ENCODE measurements around the gene MSLN.

MSLN gene

DNA sequence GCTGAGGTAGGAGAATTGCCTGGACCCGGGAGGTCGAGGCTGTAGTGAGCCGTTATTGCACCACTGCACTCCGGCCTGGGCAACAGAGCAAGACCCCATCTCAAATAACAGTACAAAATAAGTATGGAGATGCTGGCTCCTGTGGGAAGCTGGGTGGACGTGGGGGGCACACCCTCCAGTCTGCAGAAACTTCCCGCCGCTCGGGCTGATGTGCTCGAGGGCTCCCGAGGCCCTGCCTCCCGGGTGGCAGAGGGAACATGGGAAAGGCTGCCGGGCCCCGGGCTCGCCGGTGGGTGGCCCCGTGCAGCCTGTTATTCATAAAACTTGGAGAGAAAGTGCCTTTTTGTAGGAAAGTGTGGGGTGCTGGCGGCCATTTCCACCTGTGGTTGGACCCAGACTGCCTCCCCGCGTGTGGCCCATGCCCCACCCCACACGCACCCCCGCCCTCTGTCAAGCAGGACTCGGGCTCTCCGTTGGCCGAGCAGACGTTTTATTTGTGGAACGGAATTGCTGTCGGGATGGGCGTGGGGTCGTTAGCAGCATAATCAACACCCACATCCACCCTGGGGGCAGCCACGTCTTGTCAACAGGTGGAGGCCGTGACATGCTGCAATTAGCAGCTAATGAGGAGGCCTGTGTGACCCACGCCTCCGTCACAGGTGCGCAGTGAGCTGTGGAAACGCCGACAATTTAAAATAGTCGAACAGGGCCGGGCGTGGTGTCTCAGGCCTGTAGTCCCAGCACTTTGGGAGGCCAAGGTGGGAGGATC, 12.4 kb upstream of the MSLN start:
- no peak for TF ChIP-seq EZH2phosphoT487 (conservative IDR thresholded peaks at IDR 0.05; ENCODE audit: low read length)
- TF ChIP-seq, protein P1, sequence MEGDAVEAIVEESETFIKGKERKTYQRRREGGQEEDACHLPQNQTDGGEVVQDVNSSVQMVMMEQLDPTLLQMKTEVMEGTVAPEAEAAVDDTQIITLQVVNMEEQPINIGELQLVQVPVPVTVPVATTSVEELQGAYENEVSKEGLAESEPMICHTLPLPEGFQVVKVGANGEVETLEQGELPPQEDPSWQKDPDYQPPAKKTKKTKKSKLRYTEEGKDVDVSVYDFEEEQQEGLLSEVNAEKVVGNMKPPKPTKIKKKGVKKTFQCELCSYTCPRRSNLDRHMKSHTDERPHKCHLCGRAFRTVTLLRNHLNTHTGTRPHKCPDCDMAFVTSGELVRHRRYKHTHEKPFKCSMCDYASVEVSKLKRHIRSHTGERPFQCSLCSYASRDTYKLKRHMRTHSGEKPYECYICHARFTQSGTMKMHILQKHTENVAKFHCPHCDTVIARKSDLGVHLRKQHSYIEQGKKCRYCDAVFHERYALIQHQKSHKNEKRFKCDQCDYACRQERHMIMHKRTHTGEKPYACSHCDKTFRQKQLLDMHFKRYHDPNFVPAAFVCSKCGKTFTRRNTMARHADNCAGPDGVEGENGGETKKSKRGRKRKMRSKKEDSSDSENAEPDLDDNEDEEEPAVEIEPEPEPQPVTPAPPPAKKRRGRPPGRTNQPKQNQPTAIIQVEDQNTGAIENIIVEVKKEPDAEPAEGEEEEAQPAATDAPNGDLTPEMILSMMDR (IDR thresholded peaks at IDR 0.05; ENCODE audit: insufficient read depth, low read length, poor library complexity, severe bottlenecking), result no peak
- Histone ChIP-seq H3K9ac (ENCODE audit: low read length) (no peak overlapping the region), H3F3A (ENCODE audit: insufficient read depth) (no peaks in the 10 kb centered on the region), H4K20me1 (ENCODE audit: low read depth, low read length) (no peaks in the 10 kb centered on the region), H3K9me2 (replicated peaks; ENCODE audit: insufficient read depth, low read length) (no peaks in the 10 kb centered on the region), H3K36me3 (ENCODE audit: low read length) (no peaks in the 10 kb centered on the region), H3K27me3 (ENCODE audit: low read length) (no peaks in the 10 kb centered on the region), H3K4me2 (ENCODE audit: low read depth, low read length, poor library complexity, severe bottlenecking) (no peak overlapping the region), H3K79me2 (ENCODE audit: insufficient read depth, low read length) (no peaks in the 10 kb centered on the region), H3K27ac (ENCODE audit: low read depth, low read length) (no peak overlapping the region), H3K9me3 (ENCODE audit: insufficient read depth, low read length) (no peaks in the 10 kb centered on the region), H2AFZ (ENCODE audit: low read depth, low read length, severe bottlenecking) (no peak overlapping the region), H3K4me3 (ENCODE audit: insufficient read depth, low read length, poor library complexity, severe bottlenecking) (no peak overlapping the region)

DNA sequence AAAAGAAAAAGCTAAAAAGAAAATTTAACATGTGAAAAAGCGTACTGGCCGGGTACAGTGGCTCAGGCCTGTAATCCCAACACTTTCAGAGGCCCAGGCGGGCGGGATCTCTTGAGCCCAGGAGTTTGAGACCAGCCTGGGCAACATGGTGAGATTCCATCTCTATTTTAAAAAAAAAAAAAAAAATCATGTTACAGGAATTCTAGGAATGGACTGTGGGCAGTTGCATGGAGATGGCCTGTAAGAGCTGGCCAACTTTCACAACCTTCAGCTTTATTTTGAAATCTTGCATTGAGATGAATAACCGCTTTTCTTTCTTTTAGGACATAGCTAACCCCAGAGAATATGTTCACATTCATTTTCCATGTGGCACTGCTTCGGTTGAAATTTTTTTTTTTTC, 11.5 kb upstream of the MSLN start:
- TF ChIP-seq EZH2phosphoT487 (conservative IDR thresholded peaks at IDR 0.05; ENCODE audit: low read length), result no peak
- TF ChIP-seq, protein P1 (IDR thresholded peaks at IDR 0.05; ENCODE audit: insufficient read depth, low read length, poor library complexity, severe bottlenecking), result no peak
- no peaks in the 10 kb centered on the region for H3K9me2 ChIP-seq (replicated peaks; ENCODE audit: insufficient read depth, low read length)
- H3K9ac ChIP-seq (ENCODE audit: low read length), result no peak overlapping the region
- no peaks in the 10 kb centered on the region for H3K9me3 ChIP-seq (ENCODE audit: insufficient read depth, low read length)
- H3K4me2 ChIP-seq (ENCODE audit: low read depth, low read length, poor library complexity, severe bottlenecking), result no peak overlapping the region
- H3F3A ChIP-seq (ENCODE audit: insufficient read depth), result no peaks in the 10 kb centered on the region
- no peaks in the 10 kb centered on the region for H3K79me2 ChIP-seq (ENCODE audit: insufficient read depth, low read length)
- H3K27me3 ChIP-seq (ENCODE audit: low read length), result no peaks in the 10 kb centered on the region
- no peak overlapping the region for H3K27ac ChIP-seq (ENCODE audit: low read depth, low read length)
- no peaks in the 10 kb centered on the region for H3K36me3 ChIP-seq (ENCODE audit: low read length)
- H3K4me3 ChIP-seq (ENCODE audit: insufficient read depth, low read length, poor library complexity, severe bottlenecking), result no peak overlapping the region
- H2AFZ ChIP-seq (ENCODE audit: low read depth, low read length, severe bottlenecking), result no peak overlapping the region
- no peaks in the 10 kb centered on the region for H4K20me1 ChIP-seq (ENCODE audit: low read depth, low read length)

DNA sequence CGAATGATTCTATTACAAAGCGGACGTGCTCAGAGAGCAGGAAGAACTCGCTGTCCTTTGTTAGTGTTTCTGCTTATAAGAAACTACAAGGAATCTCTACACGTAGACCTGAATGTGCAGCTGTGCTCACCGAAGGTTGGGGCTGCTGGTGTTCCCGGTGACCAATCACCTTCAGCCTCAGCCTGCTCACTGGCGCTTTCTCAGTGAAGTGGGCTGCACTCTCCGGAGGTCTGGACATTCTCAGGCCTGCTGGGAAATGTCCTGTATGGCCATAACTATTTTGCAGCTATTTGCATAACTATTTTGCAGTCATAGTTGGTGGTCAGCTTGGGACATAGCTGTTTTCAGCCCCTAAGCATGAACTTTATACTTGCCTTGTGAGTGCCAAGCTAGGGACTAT, 10.0 kb upstream of the MSLN start:
- TF ChIP-seq, protein P1 (IDR thresholded peaks at IDR 0.05; ENCODE audit: insufficient read depth, low read length, poor library complexity, severe bottlenecking), result no peak
- no peak for TF ChIP-seq EZH2phosphoT487 (conservative IDR thresholded peaks at IDR 0.05; ENCODE audit: low read length)
- H3K4me3 ChIP-seq (ENCODE audit: insufficient read depth, low read length, poor library complexity, severe bottlenecking), result no peak overlapping the region
- H4K20me1 ChIP-seq (ENCODE audit: low read depth, low read length), result no peaks in the 10 kb centered on the region
- no peak overlapping the region for H3K9ac ChIP-seq (ENCODE audit: low read length)
- no peaks in the 10 kb centered on the region for H3K79me2 ChIP-seq (ENCODE audit: insufficient read depth, low read length)
- H3F3A ChIP-seq (ENCODE audit: insufficient read depth), result no peaks in the 10 kb centered on the region
- no peaks in the 10 kb centered on the region for H3K27me3 ChIP-seq (ENCODE audit: low read length)
- no peaks in the 10 kb centered on the region for H3K9me2 ChIP-seq (replicated peaks; ENCODE audit: insufficient read depth, low read length)
- H3K36me3 ChIP-seq (ENCODE audit: low read length), result no peaks in the 10 kb centered on the region
- H3K27ac ChIP-seq (ENCODE audit: low read depth, low read length), result no peak overlapping the region
- no peak overlapping the region for H3K4me2 ChIP-seq (ENCODE audit: low read depth, low read length, poor library complexity, severe bottlenecking)
- no peak overlapping the region for H2AFZ ChIP-seq (ENCODE audit: low read depth, low read length, severe bottlenecking)
- H3K9me3 ChIP-seq (ENCODE audit: insufficient read depth, low read length), result no peaks in the 10 kb centered on the region

Data from SU-DHL-6 (cell line).